Astrocyte (in vitro differentiated cells and primary cell): ENCODE measurements around the gene ARHGEF40. TPM values are rescaled to one million over a fixed set of nuclear protein-coding genes. Genes with fewer than 3 reads are reported as not detected.

Experiments used
- DNase-seq: peaks from one replicate; pipeline ENCODE4 v3.0.0-alpha.2; 2010; ENCODE audit warnings: low read depth
- FAIRE-seq: peaks from 2 replicates; lab custom pipeline; 2011; peaks lifted over from hg19 to GRCh38; lab: Jason Lieb, UNC
- H2AFZ ChIP-seq: 2 replicates; pipeline ENCODE4 v1.6.0; 2012; ENCODE audit warnings: low read depth, low read length, inconsistent platforms
- H3K27ac ChIP-seq: 2 replicates; pipeline ENCODE4 v1.5.1; 2011; ENCODE audit warnings: low read depth, low read length, inconsistent platforms
- H3K27me3 ChIP-seq: 2 replicates; pipeline ENCODE4 v1.6.0; 2011; ENCODE audit warnings: low read length, inconsistent platforms; ENCODE audit not compliant: insufficient read depth
- H3K36me3 ChIP-seq: 2 replicates; pipeline ENCODE4 v1.5.1; 2011; ENCODE audit warnings: low read length, inconsistent platforms; ENCODE audit not compliant: insufficient read depth
- H3K4me1 ChIP-seq: 2 replicates; pipeline ENCODE4 v1.5.1; 2011; ENCODE audit warnings: low read length, inconsistent platforms; ENCODE audit not compliant: insufficient read depth
- H3K4me2 ChIP-seq: 2 replicates; pipeline ENCODE4 v1.6.0; 2012; ENCODE audit warnings: low read length, inconsistent platforms
- H3K4me3 ChIP-seq: 2 replicates; pipeline ENCODE4 v1.5.1; 2011; ENCODE audit warnings: low read depth, mild to moderate bottlenecking, low read length, inconsistent platforms; ENCODE audit not compliant: insufficient read depth
- H3K79me2 ChIP-seq: 2 replicates; pipeline ENCODE4 v1.6.0; 2012; ENCODE audit warnings: mild to moderate bottlenecking, low read length, inconsistent platforms; ENCODE audit not compliant: insufficient read depth
- H3K9ac ChIP-seq: 2 replicates; pipeline ENCODE4 v1.6.0; 2012; ENCODE audit warnings: mild to moderate bottlenecking, low read length, inconsistent platforms
- H3K9me3 ChIP-seq: 2 replicates; pipeline ENCODE4 v1.5.1; 2012; ENCODE audit warnings: low read depth, mild to moderate bottlenecking, low read length, inconsistent platforms; ENCODE audit not compliant: insufficient read depth
- H4K20me1 ChIP-seq: 2 replicates; pipeline ENCODE4 v1.6.0; 2012; ENCODE audit warnings: low read length, inconsistent platforms; ENCODE audit not compliant: insufficient read depth
- H3K27ac Mint-ChIP-seq: one replicate; pipeline ENCODE4 v1.8.0; 2021; ENCODE audit warnings: mild to moderate bottlenecking, mixed read lengths; ENCODE audit not compliant: unreplicated experiment
- H3K27me3 Mint-ChIP-seq: one replicate; pipeline ENCODE4 v1.8.0; 2021; ENCODE audit warnings: low read depth, mixed read lengths; ENCODE audit not compliant: unreplicated experiment
- H3K36me3 Mint-ChIP-seq: one replicate; pipeline ENCODE4 v1.8.0; 2021; ENCODE audit warnings: low read depth, mixed read lengths; ENCODE audit not compliant: unreplicated experiment
- H3K4me1 Mint-ChIP-seq: one replicate; pipeline ENCODE4 v1.8.0; 2021; ENCODE audit warnings: low read depth, mixed read lengths; ENCODE audit not compliant: unreplicated experiment
- H3K4me3 Mint-ChIP-seq: one replicate; pipeline ENCODE4 v1.8.0; 2021; ENCODE audit warnings: mild to moderate bottlenecking, moderate library complexity, mixed read lengths; ENCODE audit not compliant: unreplicated experiment
- H3K9me3 Mint-ChIP-seq: one replicate; pipeline ENCODE4 v1.8.0; 2021; ENCODE audit warnings: mild to moderate bottlenecking, mixed read lengths; ENCODE audit not compliant: unreplicated experiment
- CTCF ChIP-seq: IDR thresholded peaks from 2 replicates; pipeline ENCODE4 v1.5.1; 2011; ENCODE audit warnings: low read depth, mild to moderate bottlenecking, inconsistent platforms, low read length, moderate library complexity; ENCODE audit not compliant: insufficient read depth
- EZH2 ChIP-seq: IDR thresholded peaks from 2 replicates; pipeline ENCODE4 v1.6.1; 2012; ENCODE audit warnings: mild to moderate bottlenecking, low read length, inconsistent platforms; ENCODE audit not compliant: insufficient read depth
- total RNA-seq: library from RNA; stranded (reverse); gene quantifications from 2 replicates; pipeline ENCODE4 v1.2.1, GENCODE V29; 2021

ARHGEF40 gene
- total RNA-seq, 1 donor from 2014 or later = 99.9 TPM

DNA sequence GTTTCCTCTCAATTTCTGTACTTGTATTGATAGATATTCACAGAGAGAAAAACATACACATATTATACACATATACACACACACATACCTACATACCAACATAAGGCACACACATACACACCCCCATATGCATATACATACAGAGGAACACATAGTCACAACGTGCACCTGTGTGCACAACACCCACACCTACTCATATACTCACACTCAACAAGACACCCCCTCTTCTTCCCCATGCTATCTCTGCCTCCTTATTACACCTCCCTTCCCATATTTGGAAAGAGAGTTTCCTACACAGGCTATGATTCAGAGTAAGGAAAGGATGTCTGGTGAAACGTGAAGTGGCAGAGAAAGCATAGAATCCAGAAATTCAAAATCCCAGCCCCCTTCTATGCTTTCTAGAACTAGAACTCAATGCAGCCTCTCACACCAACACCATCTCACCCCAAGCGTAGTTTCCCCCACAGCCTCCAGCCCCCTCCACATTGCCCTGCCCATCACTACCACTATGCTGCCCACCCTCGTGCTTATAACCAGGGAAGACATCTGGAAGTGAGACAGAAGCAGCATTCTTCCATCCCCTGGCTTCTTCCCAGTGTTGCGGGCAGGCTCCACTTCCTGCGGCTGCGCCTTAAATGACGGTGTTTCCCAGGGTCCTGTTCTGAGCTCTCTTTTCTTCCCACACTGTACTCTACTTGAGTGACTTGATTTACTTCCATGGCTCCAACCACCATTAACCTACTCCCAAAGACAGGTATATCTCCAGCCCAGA, 10.1 kb upstream of the ARHGEF40 start:
- no peak for TF ChIP-seq CTCF
- TF ChIP-seq EZH2 = no peak
- peak overlapping the region; percentile 80 for H3K27ac Mint-ChIP-seq
- Histone ChIP-seq H2AFZ (peak overlapping the region; percentile 1), H3K79me2 (no peaks in the 10 kb centered on the region), H3K27me3 (no peaks in the 10 kb centered on the region), H4K20me1 (no peaks in the 10 kb centered on the region), H3K9me3 (no peaks in the 10 kb centered on the region), H3K4me2 (peak overlapping the region; percentile 11), H3K4me3 (no peak overlapping the region), H3K9ac (no peak overlapping the region), H3K36me3 (no peaks in the 10 kb centered on the region), H3K27ac (no peak overlapping the region), H3K4me1 (peaks cover 24% of the 10 kb centered on the region)
- H3K4me3 Mint-ChIP-seq = peak overlapping the region; percentile 47
- DNase-seq = peak; percentile 62
- peaks cover 54% of the 10 kb centered on the region for H3K4me1 Mint-ChIP-seq
- H3K27me3 Mint-ChIP-seq = no peaks in the 10 kb centered on the region
- FAIRE-seq = no peak
- no peaks in the 10 kb centered on the region for H3K36me3 Mint-ChIP-seq
- H3K9me3 Mint-ChIP-seq = no peaks in the 10 kb centered on the region

GRCh38 chr14:21060614-21061346, 9.3 kb upstream of the ARHGEF40 start:
- peak overlapping the region; percentile 75 for H3K27ac Mint-ChIP-seq
- DNase-seq (no peak), FAIRE-seq (no peak)
- H3K27ac ChIP-seq = no peak overlapping the region
- H3K9me3 ChIP-seq = no peaks in the 10 kb centered on the region
- no peaks in the 10 kb centered on the region for H3K27me3 ChIP-seq
- no peak overlapping the region for H3K4me2 ChIP-seq
- TF ChIP-seq CTCF = no peak
- no peak for TF ChIP-seq EZH2
- no peak overlapping the region for H3K4me3 Mint-ChIP-seq
- peaks cover 58% of the 10 kb centered on the region for H3K4me1 Mint-ChIP-seq
- no peak overlapping the region for H3K9ac ChIP-seq
- H4K20me1 ChIP-seq = no peaks in the 10 kb centered on the region
- H3K4me1 ChIP-seq = peaks cover 24% of the 10 kb centered on the region
- H2AFZ ChIP-seq = no peak overlapping the region
- H3K4me3 ChIP-seq = no peak overlapping the region
- H3K27me3 Mint-ChIP-seq = no peaks in the 10 kb centered on the region
- H3K36me3 Mint-ChIP-seq = no peaks in the 10 kb centered on the region
- no peaks in the 10 kb centered on the region for H3K36me3 ChIP-seq
- no peaks in the 10 kb centered on the region for H3K9me3 Mint-ChIP-seq
- no peaks in the 10 kb centered on the region for H3K79me2 ChIP-seq
